GM18868 (cell line): ENCODE measurements around the gene FTCD.
"Not testable (repeated sequence)": the region's sequence is repeated elsewhere in the genome, so short reads cannot be mapped to it uniquely, and the experiment has no call there.

ENCODE experiments used
- ATAC-seq: cut with Tn5 transposase; IDR thresholded peaks from one replicate; pipeline ENCODE4 v1.9.1; 2021; ENCODE audit warnings: mild to moderate bottlenecking, moderate library complexity; ENCODE audit not compliant: unreplicated experiment

The FTCD gene

DNA sequence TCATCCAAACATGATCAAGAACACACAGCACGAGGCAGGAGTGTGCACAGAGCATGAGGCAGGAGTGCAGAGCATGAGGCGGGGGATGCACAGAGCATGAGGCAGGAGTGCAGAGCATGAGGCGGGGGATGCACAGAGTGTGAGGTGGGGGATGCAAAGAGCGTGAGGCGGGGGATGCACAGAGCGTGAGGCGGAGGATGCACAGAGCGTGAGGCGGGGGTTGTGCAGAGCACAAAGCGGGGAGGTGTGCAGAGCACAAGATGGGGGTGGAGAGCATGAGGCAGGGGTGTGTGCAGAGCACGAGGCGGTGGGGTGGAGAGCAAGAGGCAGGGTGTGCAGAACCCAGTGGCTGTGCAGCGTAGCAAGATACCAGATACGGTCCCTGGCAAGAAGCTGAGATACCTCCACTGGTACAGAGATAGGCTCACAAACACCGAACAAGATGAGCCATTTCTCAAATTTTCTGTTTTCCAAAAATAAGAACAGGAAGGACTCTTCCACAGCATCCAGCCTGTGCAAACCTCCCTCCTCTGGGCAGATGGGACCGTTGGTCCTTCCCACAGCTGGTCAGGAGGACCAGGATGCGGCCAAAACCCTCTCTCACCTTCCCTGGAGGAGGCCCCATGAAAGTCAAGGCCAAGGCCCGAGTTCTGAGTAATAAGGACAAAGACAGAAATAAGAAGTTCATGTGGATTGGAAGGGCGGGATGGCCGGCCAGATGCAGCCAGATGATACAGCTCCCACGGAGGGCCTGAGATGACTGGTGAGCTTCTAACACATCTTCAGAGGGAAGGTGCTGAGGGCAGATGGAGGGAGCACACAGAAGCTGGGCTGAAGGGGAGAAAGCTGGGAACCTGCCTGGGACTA is 16.9 kb upstream of the FTCD start:
- ATAC-seq, result no peak

- no peak for ATAC-seq
Measured at GRCh38 chr21:46171585-46171984, 16.2 kb upstream of the FTCD start.

GRCh38 chr21:46170436-46171193 is 15.2 kb upstream of the FTCD start:
- not testable (repeated sequence) for ATAC-seq

GRCh38 chr21:46168659-46169386 is 13.4 kb upstream of the FTCD start:
- ATAC-seq, result no peak

- ATAC-seq, result no peak
Measured at GRCh38 chr21:46168238-46168637, 12.9 kb upstream of the FTCD start.

GRCh38 chr21:46165098-46165497 is 9.7 kb upstream of the FTCD start:
- ATAC-seq, result no peak

- no peak for ATAC-seq
Measured at GRCh38 chr21:46163380-46163779, 8.0 kb upstream of the FTCD start.

- no peak for ATAC-seq
Measured at GRCh38 chr21:46161633-46162592, 6.5 kb upstream of the FTCD start.

DNA sequence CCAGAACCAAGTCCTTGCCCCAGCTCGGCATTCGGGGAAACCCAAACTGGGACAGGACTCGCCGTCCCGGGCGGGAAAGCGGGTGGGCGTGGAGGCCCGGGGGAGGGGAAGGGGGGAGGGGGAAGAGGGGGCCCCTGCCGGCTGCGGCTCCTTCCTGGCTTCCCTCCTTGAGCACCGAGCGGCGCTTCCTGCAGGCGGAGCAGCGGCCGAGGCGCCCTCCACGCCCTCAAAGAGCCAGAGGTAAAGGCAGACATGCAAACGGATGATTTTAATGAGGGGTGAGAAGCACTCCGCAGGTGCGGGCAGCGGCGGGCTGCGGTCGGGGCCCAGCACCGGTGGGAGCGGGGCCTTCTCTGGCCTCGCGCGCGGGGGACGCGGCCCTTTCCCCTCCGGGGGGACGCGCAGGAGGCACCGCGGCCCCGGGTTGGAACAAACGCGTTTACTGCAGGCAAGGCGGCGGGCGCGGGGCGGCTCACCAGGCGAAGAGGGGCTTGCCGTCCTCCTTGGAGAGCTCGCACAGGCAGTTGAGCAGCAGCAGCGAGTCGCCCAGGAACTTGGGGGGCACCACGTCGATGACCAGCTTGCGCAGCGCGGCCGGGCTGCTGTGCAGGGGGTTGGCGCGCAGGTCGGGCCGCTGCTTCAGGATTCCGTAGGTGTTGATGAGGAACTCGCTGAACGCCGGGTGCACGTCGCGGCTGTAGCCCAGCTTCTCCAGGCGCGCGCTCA is 5.7 kb upstream of the FTCD start:
- ATAC-seq, result no peak

GRCh38 chr21:46160657-46160906 is 5.2 kb upstream of the FTCD start:
- no peak for ATAC-seq

GRCh38 chr21:46159841-46160656 is 4.7 kb upstream of the FTCD start:
- ATAC-seq, result no peak

DNA sequence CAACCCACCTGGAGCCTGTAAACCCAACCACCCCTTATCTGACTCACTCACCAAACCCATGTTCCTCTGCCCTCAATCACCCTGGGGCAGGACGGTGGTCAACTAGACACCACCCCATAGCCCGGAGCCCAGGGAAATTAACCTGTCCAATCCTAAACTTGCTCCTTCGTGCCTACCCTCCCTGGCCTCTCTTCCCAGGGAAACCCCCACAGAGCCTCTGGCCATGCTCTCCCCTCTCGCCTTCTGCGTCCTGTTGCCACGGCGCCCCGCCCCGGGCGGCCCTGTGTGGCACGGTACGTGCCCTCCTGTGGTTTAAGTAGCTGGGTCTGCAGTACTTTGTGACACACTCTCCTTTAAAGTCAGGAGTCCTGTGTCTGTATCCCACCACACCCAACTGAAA is 4.0 kb upstream of the FTCD start:
- no peak for ATAC-seq

- no peak for ATAC-seq
Measured at GRCh38 chr21:46158666-46159300, 3.4 kb upstream of the FTCD start.

DNA sequence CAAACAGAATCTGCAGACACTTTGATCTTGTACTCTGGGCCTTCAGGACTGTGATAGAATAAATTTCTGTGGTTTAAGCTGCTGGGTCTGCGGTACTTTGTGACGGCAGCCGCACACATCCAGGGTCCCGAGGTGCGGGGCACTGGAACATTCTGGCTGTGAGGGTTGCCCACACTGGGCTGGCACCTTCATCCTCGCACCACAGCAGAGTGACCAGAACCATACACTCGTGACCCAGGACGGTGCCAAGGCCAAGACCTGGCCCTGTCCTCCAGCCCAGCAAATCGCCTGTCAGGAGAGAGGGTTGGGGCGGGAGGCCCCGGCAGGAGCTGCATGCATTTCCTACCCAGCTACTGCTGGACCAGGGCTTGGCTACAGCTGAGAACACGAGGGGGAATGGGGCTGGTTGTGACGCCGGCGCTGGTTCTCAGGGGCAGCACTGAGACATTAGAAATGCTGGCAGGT is 2.6 kb upstream of the FTCD start:
- no peak for ATAC-seq

- ATAC-seq, result no peak
Measured at GRCh38 chr21:46157396-46157986, 2.1 kb upstream of the FTCD start.

DNA sequence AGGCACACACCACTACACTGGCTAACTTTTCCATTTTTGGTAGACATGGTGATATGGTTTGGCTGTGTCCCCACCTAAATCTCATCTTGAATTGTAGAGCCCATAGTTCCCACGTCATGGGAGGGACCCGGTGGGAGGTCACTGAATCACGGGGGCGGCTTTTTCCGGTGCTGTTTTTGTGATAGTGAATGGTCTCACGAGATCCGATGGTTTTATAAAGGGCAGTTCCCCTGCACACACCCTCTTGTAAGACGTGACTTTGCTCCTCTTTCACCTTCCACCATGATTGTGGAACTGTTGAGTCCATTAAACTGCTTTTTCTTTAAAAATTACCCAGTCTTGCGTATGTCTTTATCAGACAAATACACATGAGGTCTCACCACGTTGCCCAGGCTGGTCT is 1.3 kb upstream of the FTCD start:
- no peak for ATAC-seq

DNA sequence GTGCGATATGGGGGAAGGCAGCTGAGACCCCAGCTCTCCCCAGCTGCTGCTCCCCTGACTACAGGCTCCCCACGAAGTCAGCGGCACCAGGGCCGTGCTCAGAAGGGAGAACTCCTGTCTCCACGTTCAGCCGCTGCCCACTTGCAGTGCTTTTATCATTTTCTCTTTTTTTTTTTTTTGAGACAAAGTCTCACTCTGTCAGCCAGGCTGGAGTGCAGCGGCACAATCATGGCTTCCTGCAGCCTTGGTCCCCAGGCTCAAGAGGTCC is 933 bp upstream of the FTCD start:
- ATAC-seq, result no peak

DNA sequence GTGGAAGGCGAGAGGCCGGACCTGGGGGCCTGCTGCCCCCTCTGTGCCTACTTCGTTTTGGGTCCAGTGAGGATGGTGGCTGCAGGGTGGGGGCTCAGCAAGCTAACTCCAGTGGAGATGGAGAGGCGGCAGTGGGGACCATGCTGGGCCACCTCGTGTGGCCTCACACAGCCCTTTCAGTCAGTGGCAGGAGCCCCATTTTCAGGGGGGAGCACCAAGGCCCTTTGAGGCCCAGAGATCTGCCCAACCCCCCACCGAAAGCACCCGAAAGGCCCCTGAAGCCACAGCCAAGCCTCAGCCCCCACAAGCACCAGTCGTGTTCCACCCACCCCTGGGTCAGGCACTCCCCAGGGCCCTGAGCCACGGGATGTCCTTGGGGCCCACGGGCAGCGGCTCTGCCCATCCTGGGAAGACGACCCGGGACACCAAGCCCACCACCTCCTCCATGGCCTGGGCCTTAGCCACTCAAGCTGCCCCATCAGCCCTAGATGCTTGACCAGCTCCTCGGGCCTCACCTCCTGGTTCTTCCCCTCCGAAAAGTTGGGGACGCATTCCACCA is 345 bp downstream of the FTCD start:
- ATAC-seq, result no peak
